ENCODE data around the gene ALAD.

DNA sequence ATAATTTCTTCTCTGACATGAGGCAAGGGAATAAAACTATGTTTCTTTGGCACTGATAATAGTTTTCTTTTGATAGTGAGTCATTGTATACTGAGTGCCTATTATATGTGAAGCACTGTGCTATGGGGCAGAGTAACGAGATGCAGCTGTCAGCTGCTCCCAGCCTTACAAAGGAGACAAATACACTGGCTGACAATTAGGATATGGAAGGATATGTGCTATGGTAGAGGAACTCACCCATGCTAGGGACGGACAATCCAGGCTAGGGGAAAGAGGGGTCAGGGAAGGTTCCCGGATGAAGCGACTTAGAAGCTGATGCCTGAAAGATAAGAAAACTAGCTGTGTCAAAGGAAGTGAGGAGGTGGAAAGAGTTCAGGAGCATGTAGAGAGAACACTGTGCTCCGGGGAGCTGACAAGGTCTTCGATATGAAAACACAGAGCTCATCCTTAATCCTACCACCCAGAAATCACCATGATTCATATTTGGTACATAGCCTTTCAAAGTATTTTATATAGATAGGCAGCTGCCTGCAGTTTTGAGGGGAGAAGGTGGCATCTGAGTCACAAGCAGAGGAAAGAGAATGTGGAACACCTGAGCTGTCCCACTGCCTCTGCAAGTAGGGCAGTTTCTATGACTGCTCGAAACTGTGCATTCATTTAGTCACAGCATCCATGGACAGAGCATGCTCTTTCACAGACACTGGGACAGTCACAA lies 39.6 kb downstream of the ALAD start:
- TF ChIP-seq POLR2A (IDR thresholded peaks at IDR 0.05) (no peak), CTCF (IDR thresholded peaks at IDR 0.05) (no peak)

Data from lower leg skin (tissue), 3 donors.